HG02938 (cell line): ENCODE data around the gene ADO.
"Not testable (repeated sequence)": the region's sequence is repeated elsewhere in the genome, so short reads cannot be mapped to it uniquely, and the experiment has no call there.

ENCODE experiments used
- ATAC-seq: cut with Tn5 transposase; IDR thresholded peaks from one replicate; pipeline ENCODE4 v1.9.1; 2021; ENCODE audit warnings: mild to moderate bottlenecking, moderate library complexity; ENCODE audit not compliant: unreplicated experiment

The ADO gene

DNA sequence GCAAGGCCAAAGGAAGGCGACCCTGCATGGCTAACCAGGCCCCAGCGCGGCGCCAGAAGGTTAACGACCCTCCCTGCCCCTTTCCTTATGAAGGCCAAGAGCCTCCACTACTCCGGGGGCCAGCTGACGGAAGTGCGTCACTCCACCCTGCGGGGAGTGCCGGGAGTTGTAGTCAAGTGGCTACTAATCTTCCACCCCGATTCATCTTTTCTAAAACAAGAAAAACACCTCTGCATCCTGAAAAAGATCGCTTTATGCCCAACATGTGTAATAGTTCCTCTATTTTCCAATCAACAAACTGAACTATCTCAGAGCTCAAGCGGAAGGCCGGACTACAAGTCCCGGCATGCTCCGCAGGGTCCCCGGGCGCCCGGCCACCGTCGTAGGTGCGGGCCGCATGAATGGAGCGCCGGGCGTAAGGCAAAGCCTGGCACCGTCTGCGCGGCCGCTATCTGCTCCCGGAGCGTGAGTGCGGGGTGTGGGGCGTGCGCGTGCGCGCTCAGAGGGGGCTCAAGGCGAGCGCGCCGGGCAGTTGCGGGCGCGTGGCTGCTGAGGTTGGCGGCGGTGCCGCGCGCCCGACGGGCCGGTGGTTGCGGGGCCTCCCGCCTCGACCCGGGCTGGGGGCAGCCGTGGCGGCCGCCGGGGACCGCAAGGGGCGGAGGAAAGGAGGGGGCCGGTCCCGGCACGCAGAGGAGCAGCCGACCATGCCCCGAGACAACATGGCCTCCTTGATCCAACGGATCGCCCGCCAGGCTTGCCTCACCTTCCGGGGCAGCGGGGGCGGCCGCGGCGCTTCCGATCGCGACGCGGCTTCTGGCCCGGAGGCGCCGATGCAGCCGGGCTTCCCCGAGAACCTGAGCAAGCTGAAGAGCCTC, at the start of gene ADO:
Gene ADO, plus strand, starts transcription at position 365 of the 875 bp plus-strand sequence. Its CDS starts 340 bp downstream, at position 705.
- peak; percentile 83 for ATAC-seq

GRCh38 chr10:62754963-62755362, 49.6 kb upstream of the ADO start:
- ATAC-seq: no peak

DNA sequence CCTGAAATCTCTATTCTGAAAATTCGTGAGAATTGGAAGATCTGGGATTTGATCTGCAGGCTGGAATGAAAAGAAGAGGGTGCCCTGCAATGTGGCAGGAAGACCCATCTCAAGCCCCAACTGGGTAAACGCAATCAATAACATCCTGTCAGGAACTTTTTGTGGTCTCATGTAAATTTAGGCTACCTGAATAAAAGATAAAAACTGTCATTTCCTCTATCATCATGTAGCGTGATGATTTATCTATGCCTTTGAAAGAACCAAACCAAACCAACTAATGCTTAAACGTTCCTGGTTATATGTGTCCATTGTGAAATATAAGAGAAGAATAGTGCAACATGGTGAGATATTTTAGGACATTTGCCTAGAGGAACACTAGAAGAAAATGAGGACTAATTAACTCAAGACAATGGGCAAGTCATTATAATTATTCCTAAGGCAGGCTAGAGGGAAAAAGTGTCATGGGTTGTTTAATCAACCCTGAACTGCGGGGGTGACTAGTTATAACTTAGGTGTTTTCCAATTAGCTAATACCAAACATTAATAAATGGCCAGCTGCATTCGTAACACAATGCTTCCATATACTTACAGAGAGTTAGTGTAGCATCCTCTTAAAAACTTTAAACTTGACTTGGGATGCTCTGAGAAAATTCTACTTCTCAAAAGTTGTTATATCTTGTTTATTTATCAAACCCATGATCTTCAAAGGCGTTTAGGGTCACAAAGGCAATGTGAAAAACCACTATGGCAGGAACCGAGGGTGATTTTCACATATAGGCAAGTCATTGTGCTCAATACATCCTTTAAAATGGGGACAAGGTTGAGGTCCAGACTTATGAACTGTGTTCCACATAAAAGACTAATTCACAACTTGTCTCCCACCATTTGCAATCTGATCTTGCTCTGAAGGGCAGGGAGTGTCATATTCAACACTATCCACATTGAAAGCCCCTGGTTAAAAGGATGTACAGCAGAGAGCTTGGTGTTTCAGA, 48.6 kb upstream of the ADO start:
- peak; percentile 58 for ATAC-seq

DNA sequence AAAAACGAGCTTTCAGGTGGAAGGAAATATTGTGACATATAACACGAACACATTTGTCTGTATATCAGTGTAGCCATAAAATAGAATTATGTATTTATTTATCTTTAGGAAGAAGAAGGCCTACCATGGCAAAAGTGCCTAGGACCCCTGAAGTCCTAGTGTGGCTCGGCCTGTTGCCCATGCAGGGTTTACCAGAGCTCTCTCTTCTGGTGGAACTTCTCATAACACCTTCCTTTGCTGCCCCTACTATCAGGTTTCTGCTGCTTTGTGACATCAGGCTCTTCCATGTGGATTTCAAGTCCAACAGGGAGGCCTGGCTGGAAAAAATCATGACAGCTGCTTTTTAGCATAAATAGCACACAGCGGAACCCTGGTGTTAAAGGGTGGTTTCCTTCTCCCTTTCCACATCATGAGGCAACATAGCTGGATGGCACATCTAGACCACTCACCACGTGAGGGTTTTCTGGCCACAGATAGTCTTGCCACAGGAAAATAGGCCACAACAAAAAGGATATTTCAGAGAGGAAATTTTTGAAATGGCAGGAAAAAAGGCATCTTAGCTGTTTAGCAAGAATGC, 44.8 kb upstream of the ADO start:
- ATAC-seq: no peak

DNA sequence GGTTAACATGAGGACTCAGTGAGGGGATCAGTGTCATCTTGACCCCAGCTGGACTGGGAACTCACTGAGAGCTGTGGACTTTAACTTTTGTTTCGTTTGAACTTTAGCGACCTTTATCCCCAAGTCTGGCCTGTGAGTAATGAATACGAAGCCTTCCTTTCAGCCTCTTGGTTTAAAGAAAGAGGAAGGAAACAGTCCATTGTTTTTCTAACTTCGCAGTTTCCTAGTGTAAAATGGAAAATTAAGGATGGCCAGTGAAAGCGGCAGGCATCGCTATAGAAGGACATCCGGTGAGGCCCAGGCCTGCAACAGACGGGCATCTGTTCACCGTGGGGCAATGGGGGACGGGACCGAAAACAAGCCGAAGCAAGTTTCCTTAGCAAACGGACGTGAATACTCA, 44.1 kb upstream of the ADO start:
- no peak for ATAC-seq

DNA sequence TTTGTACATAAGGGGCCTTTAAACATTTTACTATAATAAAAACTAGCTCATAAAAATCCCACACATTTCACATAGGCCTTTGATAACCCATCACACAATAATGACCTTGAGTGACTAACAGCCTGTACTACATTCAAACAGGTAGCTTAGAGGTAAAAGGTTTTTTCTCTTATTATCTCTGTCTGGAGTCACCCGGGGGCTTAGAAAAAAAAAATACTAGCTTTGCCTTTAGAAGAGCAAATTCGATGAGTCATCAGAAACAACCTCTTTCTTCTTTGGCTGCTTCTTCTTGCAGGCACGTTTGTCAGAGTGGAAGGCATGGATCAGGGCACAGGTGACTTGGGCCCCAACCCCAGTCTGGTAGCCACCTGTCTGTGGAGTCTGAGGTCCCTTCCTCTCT, 43.4 kb upstream of the ADO start:
- no peak for ATAC-seq

GRCh38 chr10:62763155-62763554, 41.4 kb upstream of the ADO start:
- no peak for ATAC-seq

DNA sequence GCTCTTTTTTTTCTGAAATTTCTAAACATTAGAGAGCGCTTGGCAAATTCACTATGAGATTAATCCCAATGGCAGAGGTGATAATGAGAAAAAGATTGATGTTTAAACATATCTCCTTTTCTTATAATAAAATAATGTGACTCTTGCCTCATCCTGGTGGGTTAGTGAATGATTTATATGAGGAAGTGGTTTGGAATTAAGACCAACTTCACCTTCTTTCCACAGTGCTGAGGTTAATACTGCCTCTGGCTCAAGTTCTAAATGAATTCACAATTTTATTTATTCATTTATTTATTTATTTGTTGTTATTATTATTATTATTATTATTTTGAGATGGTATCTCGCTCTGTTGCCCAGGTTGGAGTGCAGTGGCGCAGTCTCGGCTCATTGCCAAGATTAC, 40.5 kb upstream of the ADO start:
- ATAC-seq: no peak

DNA sequence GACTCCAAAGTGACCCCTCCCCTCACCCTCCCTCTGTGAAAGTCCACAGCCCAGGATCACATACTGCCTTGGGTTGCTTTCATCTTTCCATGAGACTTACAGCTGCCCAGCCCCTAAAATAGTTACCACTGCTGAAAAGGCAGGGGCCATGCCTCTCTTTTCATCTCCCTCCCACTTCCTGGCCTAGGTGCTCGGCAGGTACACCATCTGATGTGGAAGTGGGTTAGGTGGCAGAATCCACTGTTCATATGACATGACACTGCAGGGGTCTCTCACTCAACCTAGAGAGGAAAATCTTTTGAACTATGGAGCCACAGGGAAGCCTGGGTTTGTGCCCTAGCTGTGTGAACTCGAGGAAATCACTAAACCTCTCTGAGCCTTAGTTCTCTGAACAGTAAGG, 38.8 kb upstream of the ADO start:
- no peak for ATAC-seq

GRCh38 chr10:62766386-62766785, 38.1 kb upstream of the ADO start:
- ATAC-seq: no peak

DNA sequence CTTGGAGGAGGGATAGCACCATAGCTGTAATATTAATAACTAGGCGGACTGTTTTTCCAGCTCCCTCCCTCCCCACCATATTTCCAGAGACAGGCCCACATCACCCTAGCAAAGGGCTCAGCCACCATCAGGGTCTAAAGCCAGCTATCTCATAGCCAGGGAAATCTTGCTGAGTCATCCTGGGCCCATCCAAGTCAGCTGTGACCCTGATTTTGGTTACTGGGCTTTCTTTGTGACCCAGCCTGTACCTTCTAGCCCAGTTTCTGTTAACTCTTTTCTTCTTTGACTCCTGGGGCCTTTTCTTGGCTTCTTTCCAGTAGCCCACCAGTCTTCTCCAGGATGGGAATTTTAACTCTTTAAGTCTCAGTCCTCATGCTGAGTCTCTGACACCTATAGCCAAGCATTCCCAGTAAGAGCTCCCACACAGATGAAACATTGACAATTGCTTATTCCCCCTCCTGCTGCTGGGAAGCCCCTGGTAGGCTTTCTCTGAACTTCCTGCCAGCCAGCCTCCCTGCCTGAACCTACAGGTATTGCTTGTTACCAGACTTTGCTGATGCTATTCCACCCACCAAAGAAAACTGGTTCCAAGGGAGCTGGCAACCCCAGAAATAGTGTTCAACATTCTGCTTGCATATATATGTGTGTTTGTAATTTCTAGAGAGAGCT, 34.8 kb upstream of the ADO start:
- peak; percentile 75 for ATAC-seq

GRCh38 chr10:62772186-62772974, 32.1 kb upstream of the ADO start:
- no peak for ATAC-seq

DNA sequence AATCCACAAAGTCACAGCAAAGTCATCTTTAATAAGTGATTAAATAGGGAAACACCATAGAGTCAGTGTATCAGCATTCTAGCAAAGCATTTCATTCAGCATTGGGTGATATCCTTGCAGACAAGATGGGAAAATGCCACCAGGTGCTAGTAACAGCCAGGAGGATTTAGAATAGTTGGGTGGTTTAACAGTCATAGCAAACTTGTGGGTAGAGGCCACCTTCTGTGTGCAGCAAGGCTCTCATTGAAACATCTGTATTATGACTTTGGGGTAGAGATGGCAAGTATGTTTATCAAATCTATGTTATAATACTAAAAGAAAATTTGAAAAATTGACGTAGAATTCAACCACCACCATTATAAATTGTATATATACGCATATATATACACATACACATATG, 26.4 kb upstream of the ADO start:
- ATAC-seq: peak; percentile 39

DNA sequence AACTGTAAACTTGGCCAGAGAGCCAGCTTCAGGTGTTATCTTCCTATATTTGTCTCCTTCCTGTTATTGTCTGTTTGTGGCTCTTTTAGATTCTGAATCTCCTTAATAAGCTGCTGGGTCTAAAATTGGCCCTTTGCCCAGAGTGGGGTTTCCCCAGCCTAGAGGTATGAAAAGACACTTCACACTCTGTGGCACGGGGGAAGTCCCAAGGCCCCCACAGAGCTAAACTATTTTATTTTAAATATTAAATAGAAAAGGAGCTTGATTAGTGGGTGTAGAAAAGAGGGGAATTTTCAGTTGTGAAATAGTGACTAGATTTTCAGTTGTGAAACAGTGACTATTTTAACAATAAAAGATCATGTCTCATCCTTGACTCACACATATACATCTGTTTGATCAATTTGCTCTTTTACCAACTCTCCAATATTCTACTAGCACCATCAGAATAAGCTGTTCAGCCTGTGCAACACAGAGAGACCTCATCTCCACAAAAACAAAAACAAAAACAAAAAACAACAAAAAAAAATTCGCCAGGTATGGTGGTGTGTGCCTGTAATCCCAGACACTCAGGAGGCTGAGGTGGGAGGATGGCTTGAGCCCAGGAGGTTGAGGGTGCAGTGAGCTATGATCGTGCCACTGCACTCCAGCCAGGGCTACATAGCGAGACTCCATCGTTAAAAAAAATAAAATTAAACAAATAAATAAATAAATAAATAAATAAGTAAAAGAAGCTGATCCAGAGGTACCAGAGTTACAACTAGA, 24.9 kb upstream of the ADO start:
- peak; percentile 92 for ATAC-seq

GRCh38 chr10:62784537-62784936, 20.0 kb upstream of the ADO start:
- not testable (repeated sequence) for ATAC-seq

DNA sequence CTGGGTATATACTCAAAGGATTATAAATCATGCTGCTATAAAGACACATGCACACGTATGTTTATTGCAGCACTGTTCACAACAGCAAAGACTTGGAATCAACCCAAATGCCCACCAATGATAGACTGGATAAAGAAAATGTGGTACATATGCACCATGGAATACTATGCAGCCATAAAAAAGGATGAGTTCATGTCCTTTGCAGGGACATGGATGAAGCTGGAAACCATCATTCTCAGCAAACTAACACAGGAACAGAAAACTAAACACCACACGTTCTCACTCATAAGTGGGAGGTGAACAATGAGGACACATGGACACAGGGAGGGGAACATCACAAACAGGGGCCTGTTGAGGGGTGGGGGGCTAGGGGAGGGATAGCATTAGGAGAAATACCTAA, 16.2 kb upstream of the ADO start:
- ATAC-seq: not testable (repeated sequence)

DNA sequence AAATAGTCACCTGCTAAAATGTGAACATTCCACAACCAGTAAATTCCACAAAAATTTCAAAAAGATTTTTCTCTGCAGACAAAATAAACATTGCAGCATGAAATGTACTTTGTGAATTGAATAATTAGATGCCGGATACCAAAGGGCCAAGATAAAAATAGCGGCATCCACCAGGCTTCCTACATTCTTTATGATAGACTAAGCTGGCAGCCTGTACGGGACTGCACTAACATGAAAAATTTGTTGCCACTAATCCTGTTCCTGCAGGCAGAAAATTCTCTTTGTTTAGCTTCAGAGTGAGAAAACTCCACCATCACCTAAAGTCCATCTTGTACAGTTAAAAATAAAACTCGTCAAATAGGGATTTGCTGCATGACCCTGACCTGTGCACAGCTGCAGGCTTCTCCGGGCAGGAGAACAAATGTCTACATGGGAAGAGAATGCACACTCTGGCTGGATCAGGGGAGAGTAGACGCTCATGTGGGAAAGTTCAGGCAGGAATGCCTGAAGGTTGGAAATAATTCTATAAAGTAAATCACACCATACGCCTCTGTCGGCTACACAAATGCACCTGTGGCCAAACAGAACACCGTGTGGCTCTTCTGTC, 15.6 kb upstream of the ADO start:
- no peak for ATAC-seq

DNA sequence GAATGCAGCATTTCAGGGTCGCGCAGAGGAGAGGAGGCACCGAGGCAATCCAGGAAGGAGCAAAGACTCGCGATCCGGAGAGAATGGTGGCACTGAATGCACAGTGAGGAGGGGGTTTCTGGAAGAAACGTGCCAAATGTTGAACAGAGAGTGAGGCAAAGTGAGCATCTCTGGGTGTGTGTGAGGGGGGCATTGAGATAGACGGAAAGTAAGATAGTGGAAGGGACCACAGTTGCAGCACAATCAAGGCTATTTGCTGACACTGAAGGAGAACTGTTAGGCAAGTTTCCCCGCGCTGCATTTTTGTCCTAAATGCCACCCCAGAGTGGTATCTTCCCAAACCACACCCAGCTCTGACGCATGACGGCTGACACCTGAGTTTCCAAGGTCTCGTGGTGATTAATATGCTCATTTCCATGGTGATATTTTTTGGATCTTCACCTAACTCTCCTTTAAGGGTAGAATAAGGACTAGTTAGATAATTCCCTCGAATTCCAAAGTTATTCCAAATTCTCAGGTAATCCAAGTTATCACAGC, 14.4 kb upstream of the ADO start:
- ATAC-seq: no peak

DNA sequence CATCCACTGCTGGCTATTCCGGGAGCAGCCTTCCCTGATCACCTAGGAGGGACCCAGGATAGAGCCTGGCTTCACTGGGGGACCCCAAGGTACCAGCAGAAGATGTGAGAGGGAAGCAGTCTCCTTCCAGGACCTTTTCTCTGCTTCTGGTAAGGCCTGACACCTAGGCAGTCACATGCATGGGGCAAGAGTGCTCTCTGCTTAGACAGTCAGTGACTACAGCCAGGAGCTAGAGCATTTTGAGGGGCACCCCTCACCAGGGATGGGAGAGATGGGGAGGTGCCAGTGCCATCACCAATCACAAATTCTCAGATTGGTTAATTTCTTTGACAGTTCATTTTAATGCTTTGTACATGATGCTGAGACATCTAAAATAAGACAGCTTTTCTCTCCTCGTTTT, 13.9 kb upstream of the ADO start:
- ATAC-seq: no peak
